Gastrocnemius medialis (tissue), 4 donors: ENCODE results near the gene DDX1. TPM values are rescaled to one million over a fixed set of nuclear protein-coding genes. Genes with fewer than 3 reads are reported as not detected.

Experiments used
- ATAC-seq, 2 donors: fragments of 150-250 bp; one replicate each; pipeline ENCODE4 v1.9.1; 2016
- DNase-seq, 2 donors: peaks; one replicate each; pipeline ENCODE4 v3.0.0-alpha.2; 2019
- H3K27ac ChIP-seq, 4 donors: fragments of 200-600 bp; sonication (generic); 1 replicate in 1 of 4; 2 replicates in 3 of 4; pipeline ENCODE4 v1.5.1; 2016 to 2018; ENCODE audit warnings: mild to moderate bottlenecking in 2 of 4, moderate library complexity in 1 of 4
- H3K27me3 ChIP-seq, 3 donors: fragments of 200-600 bp; sonication (generic) in 2 of 3; 1 replicate in 1 of 3; 2 replicates in 2 of 3; pipeline versions ENCODE4 v1.5.1 to v1.6.0; 2016 to 2019; ENCODE audit warnings: mild to moderate bottlenecking in 1 of 3, moderate library complexity in 1 of 3
- H3K36me3 ChIP-seq, 2 donors: fragments of 200-600 bp; sonication (generic) in 1 of 2; one replicate each; pipeline ENCODE4 v1.5.1; 2017 to 2018
- H3K4me1 ChIP-seq, 2 donors: fragments of 200-600 bp; sonication (generic) in 1 of 2; one replicate each; pipeline ENCODE4 v1.5.1; 2016 to 2017; ENCODE audit warnings: mild to moderate bottlenecking in 2 of 2
- H3K4me3 ChIP-seq, 4 donors: fragments of 200-600 bp; sonication (generic) in 3 of 4; 1 replicate in 1 of 4; 2 replicates in 3 of 4; pipeline ENCODE4 v1.5.1; 2016 to 2019; ENCODE audit warnings: mild to moderate bottlenecking in 2 of 4
- H3K9me3 ChIP-seq, 3 donors: fragments of 200-600 bp; sonication (generic) in 2 of 3; 1 replicate in 1 of 3; 2 replicates in 2 of 3; pipeline ENCODE4 v1.5.1; 2016 to 2019
- CTCF ChIP-seq, 5 experiments: fragments of 450-650 bp in 3 of 5; fragments of 200-600 bp in 2 of 5; sonication (generic) in 2 of 5; IDR thresholded peaks in 4 of 5; conservative IDR thresholded peaks in 1 of 5; 1 replicate in 4 of 5; 2 replicates in 1 of 5; pipeline ENCODE4 v1.5.1; 2016 to 2019; ENCODE audit warnings: antibody characterized with exemption in 5 of 5, mild to moderate bottlenecking in 3 of 5, moderate library complexity in 3 of 5
- POLR2A ChIP-seq, 2 donors: fragments of 450-650 bp; IDR thresholded peaks; one replicate each; pipeline ENCODE4 v1.6.1; 2017; ENCODE audit warnings: antibody characterized with exemption in 2 of 2, mild to moderate bottlenecking in 2 of 2, moderate library complexity in 2 of 2
- in situ Hi-C, 4 donors: fragments of 200-750 bp; cut with MboI; loops; one replicate each; pipeline versions ENCODE4 v1.15.0 to v1.8.0; 2017; ENCODE audit warnings: low sequenced_read_pairs in 4 of 4
- intact Hi-C: fragments of 100-400 bp; cut with DNase I; formaldehyde crosslinking; loops from one replicate; pipeline ENCODE4 v1.15.1; 2023; ENCODE audit warnings: low total_unique reads
- total RNA-seq, 4 donors: library from RNA; depleted of rRNA; stranded (reverse); fragments of >200 nt; gene quantifications; one replicate each; pipeline versions ENCODE4 v1.1.0 to v1.2.3, GENCODE V29; 2016

Gene DDX1
- total RNA-seq, 4 donors from 2014 or later = 72.8 to 108 (median 88.6) TPM

DNA sequence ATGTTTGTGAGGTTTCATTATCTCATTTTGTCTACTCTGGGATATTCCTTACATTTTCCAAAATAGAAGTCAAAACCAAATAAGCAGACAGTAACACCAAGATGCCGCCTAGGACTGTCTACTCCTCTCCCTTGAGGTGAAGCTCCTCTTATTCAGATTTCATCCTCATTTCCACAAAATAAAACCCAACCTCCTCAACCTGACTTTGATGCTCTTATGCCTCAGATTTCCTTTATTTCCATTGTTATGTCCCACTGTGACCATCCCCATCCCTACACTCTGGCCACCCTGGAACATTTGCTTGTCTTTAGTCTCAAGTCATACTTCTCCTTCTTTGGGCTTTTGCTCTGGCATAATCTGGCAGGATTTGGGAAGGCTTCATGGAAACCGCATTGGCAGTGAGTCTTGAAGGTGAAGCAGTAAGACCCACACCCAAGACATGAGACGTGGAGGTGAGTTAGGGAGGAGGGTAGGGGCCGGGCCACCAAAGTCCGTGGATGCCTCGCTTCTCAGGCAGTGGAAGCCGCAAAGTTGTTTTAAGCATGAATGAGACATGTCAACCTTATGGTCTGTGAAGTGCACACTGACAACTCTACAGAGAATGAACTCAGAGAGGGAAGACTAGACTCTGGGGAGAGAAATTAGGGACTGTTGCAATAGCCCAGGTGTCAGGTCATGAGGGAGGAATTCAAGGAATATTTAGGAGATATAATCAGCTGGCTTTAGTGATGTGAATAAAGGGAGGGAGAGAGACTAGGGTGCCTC is 63.6 kb downstream of the DDX1 start:
- H3K4me3 ChIP-seq = no peak overlapping the region
- ATAC-seq = no peak
- H3K9me3 ChIP-seq = no peaks in the 10 kb centered on the region
- H3K27me3 ChIP-seq = no peaks in the 10 kb centered on the region
- no peak overlapping the region for H3K27ac ChIP-seq
- DNase-seq = no peak
- in situ Hi-C loops (no loop called here), intact Hi-C loops (no loop called here)
- no peaks in the 10 kb centered on the region for H3K36me3 ChIP-seq
- TF ChIP-seq POLR2A (IDR thresholded peaks at IDR 0.05) (no peak), CTCF (IDR thresholded peaks at IDR 0.05 in 4 of 5, conservative IDR thresholded peaks at IDR 0.05 in 1 of 5) (no peak)
- no peaks in the 10 kb centered on the region for H3K4me1 ChIP-seq

- Histone ChIP-seq H3K36me3 (no peaks in the 10 kb centered on the region), H3K27me3 (no peaks in the 10 kb centered on the region), H3K4me3 (no peak overlapping the region), H3K4me1 (no peaks in the 10 kb centered on the region), H3K27ac (no peak overlapping the region), H3K9me3 (no peaks in the 10 kb centered on the region)
- intact Hi-C loops (no loop called here), in situ Hi-C loops (no loop called here)
- ATAC-seq (no peak), DNase-seq (no peak)
- TF ChIP-seq CTCF (IDR thresholded peaks at IDR 0.05 in 4 of 5, conservative IDR thresholded peaks at IDR 0.05 in 1 of 5) (no peak), POLR2A (IDR thresholded peaks at IDR 0.05) (no peak)
Measured at GRCh38 chr2:15656090-15656489, 64.4 kb downstream of the DDX1 start.

GRCh38 chr2:15657759-15658158 is 66.1 kb downstream of the DDX1 start:
- H3K27ac ChIP-seq = no peak overlapping the region
- no peaks in the 10 kb centered on the region for H3K4me1 ChIP-seq
- intact Hi-C loops = no loop called here
- TF ChIP-seq CTCF (IDR thresholded peaks at IDR 0.05 in 4 of 5, conservative IDR thresholded peaks at IDR 0.05 in 1 of 5) (no peak), POLR2A (IDR thresholded peaks at IDR 0.05) (no peak)
- H3K4me3 ChIP-seq = no peak overlapping the region
- no peaks in the 10 kb centered on the region for H3K9me3 ChIP-seq
- in situ Hi-C loops = no loop called here
- H3K27me3 ChIP-seq = no peaks in the 10 kb centered on the region
- H3K36me3 ChIP-seq = no peaks in the 10 kb centered on the region
- no peak for ATAC-seq
- no peak for DNase-seq

DNA sequence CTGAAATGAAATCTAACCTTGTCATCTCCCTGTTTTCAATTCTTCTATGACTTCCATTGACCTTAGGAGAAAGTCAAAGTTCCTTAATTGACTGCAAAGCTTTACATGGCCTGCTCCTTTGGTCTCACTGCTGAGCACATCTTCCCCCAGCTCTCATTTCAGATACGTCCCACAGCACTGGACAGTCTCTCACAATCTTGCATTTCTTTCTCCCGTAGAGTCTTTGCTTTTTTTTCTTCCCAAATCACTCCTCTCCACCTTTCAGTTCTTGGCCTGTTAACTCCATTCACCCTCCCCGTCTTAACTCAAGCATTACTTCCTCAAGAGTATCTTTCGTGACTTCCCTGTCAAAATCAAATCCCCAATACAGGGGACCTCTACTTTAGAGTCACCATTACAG is 67.2 kb downstream of the DDX1 start:
- in situ Hi-C loops = no loop called here

More for the DNA sequence above, 67.2 kb downstream of the DDX1 start:
- intact Hi-C loops = no loop called here
- TF ChIP-seq POLR2A (IDR thresholded peaks at IDR 0.05) (no peak), CTCF (IDR thresholded peaks at IDR 0.05 in 4 of 5, conservative IDR thresholded peaks at IDR 0.05 in 1 of 5) (no peak)
- Histone ChIP-seq H3K36me3 (no peaks in the 10 kb centered on the region), H3K4me1 (no peaks in the 10 kb centered on the region), H3K4me3 (no peak overlapping the region), H3K9me3 (no peaks in the 10 kb centered on the region), H3K27ac (no peak overlapping the region), H3K27me3 (no peaks in the 10 kb centered on the region)
- DNase-seq = no peak
- no peak for ATAC-seq
